Mesenchymal stem cell (in vitro differentiated cells and primary cell): ENCODE results near the gene VPREB1.
A peak's percentile ranks its signal among the peaks of the same experiment; 100 is the strongest.

ENCODE experiments used
- DNase-seq: peaks from one replicate; pipeline ENCODE4 v3.0.0-alpha.2; 2013
- H2AFZ ChIP-seq: one replicate; pipeline ENCODE4 v1.6.1; 2013; ENCODE audit warnings: low read depth, mild to moderate bottlenecking, control low read depth, inconsistent platforms, low read length, moderate library complexity
- H2AK5ac ChIP-seq: 2 replicates; pipeline ENCODE4 v1.6.1; 2013; ENCODE audit warnings: low read length, moderate library complexity, mild to moderate bottlenecking, inconsistent platforms; ENCODE audit not compliant: severe bottlenecking
- H2BK120ac ChIP-seq: one replicate; pipeline ENCODE4 v1.6.1; 2013; ENCODE audit warnings: low read depth, mild to moderate bottlenecking, inconsistent platforms, low read length, moderate library complexity
- H2BK12ac ChIP-seq, 2 experiments: one replicate each; pipeline ENCODE4 v1.6.1; 2013; ENCODE audit warnings: inconsistent platforms in 2 of 2, low read length in 2 of 2, mild to moderate bottlenecking in 2 of 2, moderate library complexity in 2 of 2, control low read depth in 1 of 2
- H2BK15ac ChIP-seq: one replicate; pipeline ENCODE4 v1.6.1; 2013; ENCODE audit warnings: mild to moderate bottlenecking, low read depth, inconsistent platforms; ENCODE audit not compliant: poor library complexity, severe bottlenecking
- H2BK5ac ChIP-seq: 2 replicates; pipeline ENCODE4 v1.6.1; 2013; ENCODE audit warnings: low read depth, mild to moderate bottlenecking, low read length, control low read depth, inconsistent platforms; ENCODE audit not compliant: poor library complexity, severe bottlenecking
- H3K14ac ChIP-seq, 2 experiments: one replicate each; pipeline ENCODE4 v1.6.1; 2013; ENCODE audit warnings: inconsistent platforms in 2 of 2, low read length in 2 of 2, control low read depth in 1 of 2, mild to moderate bottlenecking in 1 of 2, moderate library complexity in 1 of 2
- H3K18ac ChIP-seq, 2 experiments: one replicate each; pipeline ENCODE4 v1.6.1; 2013; ENCODE audit warnings: inconsistent platforms in 2 of 2, low read length in 2 of 2, control low read depth in 1 of 2, low read depth in 1 of 2, mild to moderate bottlenecking in 1 of 2
- H3K23ac ChIP-seq, 2 experiments: one replicate each; pipeline ENCODE4 v1.6.1; 2013; ENCODE audit warnings: inconsistent platforms in 2 of 2, low read length in 2 of 2, mild to moderate bottlenecking in 2 of 2, moderate library complexity in 2 of 2, control low read depth in 1 of 2
- H3K27ac ChIP-seq: 2 replicates; pipeline ENCODE4 v1.5.1; 2013; ENCODE audit warnings: mild to moderate bottlenecking, moderate library complexity, low read length, control low read depth, inconsistent platforms; ENCODE audit not compliant: poor library complexity, severe bottlenecking
- H3K27me3 ChIP-seq, 2 experiments: 2 replicates each; pipeline versions ENCODE4 v1.6.1 to v1.7.0; 2013; ENCODE audit warnings: low read length in 2 of 2, mild to moderate bottlenecking in 2 of 2, moderate library complexity in 2 of 2, control low read depth in 1 of 2, inconsistent platforms in 1 of 2; ENCODE audit not compliant: control insufficient read depth in 1 of 2, insufficient read depth in 1 of 2
- H3K36me3 ChIP-seq, 2 experiments: 2 replicates each; pipeline versions ENCODE4 v1.6.1 to v1.7.0; 2013; ENCODE audit warnings: low read length in 2 of 2, control low read depth in 1 of 2, inconsistent platforms in 1 of 2, low read depth in 1 of 2, mild to moderate bottlenecking in 1 of 2; ENCODE audit not compliant: insufficient read depth in 2 of 2, control insufficient read depth in 1 of 2
- H3K4ac ChIP-seq, 2 experiments: one replicate each; pipeline ENCODE4 v1.6.1; 2013; ENCODE audit warnings: inconsistent platforms in 2 of 2, low read length in 2 of 2, mild to moderate bottlenecking in 2 of 2, moderate library complexity in 2 of 2, control low read depth in 1 of 2, low read depth in 1 of 2
- H3K4me1 ChIP-seq: 2 replicates; pipeline ENCODE4 v1.6.1; 2013; ENCODE audit warnings: low read depth, low read length, control low read depth; ENCODE audit not compliant: control insufficient read depth, insufficient read depth
- H3K4me2 ChIP-seq: 2 replicates; pipeline ENCODE4 v1.6.1; 2013; ENCODE audit warnings: low read length, mild to moderate bottlenecking, inconsistent platforms; ENCODE audit not compliant: poor library complexity, severe bottlenecking
- H3K4me3 ChIP-seq, 2 experiments: 2 replicates each; pipeline versions ENCODE4 v1.5.1 to v1.7.0; 2013; ENCODE audit warnings: low read length in 2 of 2, mild to moderate bottlenecking in 2 of 2, control low read depth in 1 of 2, low read depth in 1 of 2; ENCODE audit not compliant: insufficient read depth in 1 of 2
- H3K79me1 ChIP-seq: replicated peaks from 2 replicates; pipeline ENCODE4 v1.6.1; 2013; ENCODE audit warnings: mild to moderate bottlenecking, control low read depth, low read length, inconsistent platforms; ENCODE audit not compliant: poor library complexity, severe bottlenecking
- H3K9ac ChIP-seq: 2 replicates; pipeline ENCODE4 v1.7.0; 2013; ENCODE audit warnings: mild to moderate bottlenecking, low read length, moderate library complexity
- H3K9me3 ChIP-seq: 2 replicates; pipeline ENCODE4 v1.7.0; 2013; ENCODE audit warnings: mild to moderate bottlenecking, low read length; ENCODE audit not compliant: control insufficient read depth
- H4K8ac ChIP-seq: one replicate; pipeline ENCODE4 v1.6.1; 2013; ENCODE audit warnings: inconsistent platforms, mild to moderate bottlenecking, low read length, moderate library complexity
- H4K91ac ChIP-seq: one replicate; pipeline ENCODE4 v1.6.1; 2013; ENCODE audit warnings: mild to moderate bottlenecking, low read length, inconsistent platforms
- WGBS: methylation state at CpG from one replicate; pipeline ENCODE4 v1.1.7; 2013; ENCODE audit warnings: mixed read lengths; 5-methylcytosine and 5-hydroxymethylcytosine counted together

Gene VPREB1

DNA sequence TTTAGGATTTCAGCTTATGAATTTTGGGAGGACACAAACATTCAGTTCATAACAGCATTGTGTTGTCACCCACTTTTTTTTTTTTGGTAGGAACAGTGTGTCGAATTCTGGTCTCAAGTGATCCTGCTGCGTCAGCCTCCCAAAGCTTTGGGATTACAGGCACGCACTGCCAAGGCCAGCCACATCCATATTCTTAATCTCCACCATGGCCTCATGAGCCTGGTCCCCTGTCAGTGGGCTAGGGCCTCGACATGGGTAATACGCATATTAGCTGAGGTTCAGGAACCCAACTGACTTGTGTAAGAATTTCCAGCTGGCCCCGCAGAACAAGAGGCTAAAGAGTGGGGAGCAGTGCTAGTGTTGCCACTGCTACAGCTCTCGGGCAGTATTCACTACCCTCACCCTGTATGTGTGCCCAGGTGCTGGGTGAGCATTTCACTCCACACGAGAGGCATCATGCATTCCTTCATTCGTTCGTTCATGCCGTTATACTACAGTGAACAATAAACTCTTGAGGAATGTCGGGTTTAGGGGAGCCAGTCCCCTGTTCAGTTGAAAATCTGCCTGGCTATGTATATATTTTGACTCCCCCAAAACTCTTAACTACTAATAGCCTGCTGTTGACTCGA lies 5.2 kb upstream of the VPREB1 start:
- Histone ChIP-seq H2BK120ac (no peak overlapping the region), H3K9me3 (no peaks in the 10 kb centered on the region), H3K4me1 (no peaks in the 10 kb centered on the region), H2BK15ac (no peak overlapping the region), H3K79me1 (no peaks in the 10 kb centered on the region), H2BK5ac (no peak overlapping the region), H3K27ac (no peak overlapping the region), H3K23ac (no peak overlapping the region), H4K91ac (no peak overlapping the region), H3K27me3 (peaks cover 43 to 61% of the 10 kb centered on the region in 2 experiments), H3K18ac (no peak overlapping the region), H3K4me2 (no peak overlapping the region), H3K36me3 (no peaks in the 10 kb centered on the region), H3K4ac (no peak overlapping the region), H2AFZ (no peak overlapping the region), H4K8ac (no peak overlapping the region), H2BK12ac (no peak overlapping the region), H3K4me3 (no peak overlapping the region), H3K9ac (no peak overlapping the region), H2AK5ac (no peak overlapping the region), H3K14ac (no peak overlapping the region)
- WGBS: 78% methylated on average over 12 of the region's 13 CpGs
- DNase-seq: no peak

DNA sequence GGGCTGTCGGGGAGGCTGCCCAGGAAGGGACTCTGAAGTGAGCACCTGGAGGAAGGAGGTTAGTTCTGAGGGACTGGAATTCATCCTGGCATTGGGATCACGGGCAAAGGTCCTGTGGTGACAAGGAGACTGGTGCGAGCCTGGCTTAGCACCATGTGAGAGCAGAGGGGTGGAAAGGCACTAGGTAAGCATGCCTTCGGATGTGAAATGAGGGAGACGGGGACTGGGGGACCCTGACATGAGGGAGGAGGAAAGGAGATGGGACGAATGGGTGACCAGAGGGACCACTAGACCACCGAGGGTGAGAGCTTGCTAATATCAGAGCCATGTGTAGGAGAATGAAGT lies 3.1 kb upstream of the VPREB1 start:
- no peak for DNase-seq
- Histone ChIP-seq H3K4me2 (no peak overlapping the region), H2BK15ac (no peak overlapping the region), H3K9ac (no peak overlapping the region), H3K18ac (no peak overlapping the region), H3K4me1 (no peaks in the 10 kb centered on the region), H2AK5ac (no peak overlapping the region), H2BK120ac (no peak overlapping the region), H4K8ac (no peak overlapping the region), H2BK12ac (no peak overlapping the region), H3K36me3 (no peaks in the 10 kb centered on the region), H2AFZ (no peak overlapping the region), H3K23ac (no peak overlapping the region), H3K27me3 (peaks cover 54 to 72% of the 10 kb centered on the region in 2 experiments), H3K9me3 (no peaks in the 10 kb centered on the region), H3K4ac (no peak overlapping the region), H4K91ac (peak overlapping the region; percentile 62), H3K27ac (no peak overlapping the region), H2BK5ac (no peak overlapping the region), H3K14ac (no peak overlapping the region), H3K79me1 (no peaks in the 10 kb centered on the region), H3K4me3 (no peak overlapping the region)
- 63% methylated on average over 6 of the region's 7 CpGs for WGBS

DNA sequence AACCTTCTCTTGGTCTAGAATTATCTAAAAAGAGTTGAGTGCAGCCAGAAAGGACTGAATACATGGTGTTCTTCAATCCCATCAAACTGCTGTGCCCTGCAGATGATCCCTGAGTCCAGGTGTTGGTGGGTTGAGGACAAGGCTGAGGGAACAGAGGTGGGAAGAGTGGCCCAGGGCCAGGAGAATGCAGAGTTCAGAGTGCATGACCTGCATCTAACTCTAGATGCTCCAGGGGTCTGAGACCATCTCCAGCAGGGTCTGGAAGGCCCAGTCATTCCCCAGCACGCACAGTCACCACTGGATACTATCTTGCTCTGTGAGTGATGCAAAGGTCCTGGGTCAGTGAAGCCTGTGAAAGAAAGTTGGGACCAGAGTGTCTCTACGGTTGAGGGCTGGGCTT lies 2.1 kb upstream of the VPREB1 start:
- Histone ChIP-seq H3K4me3 (no peak overlapping the region), H2BK5ac (no peak overlapping the region), H2BK120ac (no peak overlapping the region), H3K18ac (no peak overlapping the region), H3K79me1 (no peaks in the 10 kb centered on the region), H3K27ac (no peak overlapping the region), H3K4ac (no peak overlapping the region), H4K8ac (no peak overlapping the region), H3K9me3 (no peaks in the 10 kb centered on the region), H4K91ac (no peak overlapping the region), H3K23ac (no peak overlapping the region), H2AFZ (no peak overlapping the region), H2AK5ac (no peak overlapping the region), H2BK15ac (no peak overlapping the region), H3K14ac (no peak overlapping the region), H2BK12ac (no peak overlapping the region), H3K36me3 (no peaks in the 10 kb centered on the region), H3K4me2 (no peak overlapping the region), H3K9ac (no peak overlapping the region), H3K27me3 (peaks cover 59 to 75% of the 10 kb centered on the region in 2 experiments), H3K4me1 (peaks cover 2% of the 10 kb centered on the region)
- DNase-seq: no peak
- 25% methylated on average over 1 of the region's 2 CpGs for WGBS

DNA sequence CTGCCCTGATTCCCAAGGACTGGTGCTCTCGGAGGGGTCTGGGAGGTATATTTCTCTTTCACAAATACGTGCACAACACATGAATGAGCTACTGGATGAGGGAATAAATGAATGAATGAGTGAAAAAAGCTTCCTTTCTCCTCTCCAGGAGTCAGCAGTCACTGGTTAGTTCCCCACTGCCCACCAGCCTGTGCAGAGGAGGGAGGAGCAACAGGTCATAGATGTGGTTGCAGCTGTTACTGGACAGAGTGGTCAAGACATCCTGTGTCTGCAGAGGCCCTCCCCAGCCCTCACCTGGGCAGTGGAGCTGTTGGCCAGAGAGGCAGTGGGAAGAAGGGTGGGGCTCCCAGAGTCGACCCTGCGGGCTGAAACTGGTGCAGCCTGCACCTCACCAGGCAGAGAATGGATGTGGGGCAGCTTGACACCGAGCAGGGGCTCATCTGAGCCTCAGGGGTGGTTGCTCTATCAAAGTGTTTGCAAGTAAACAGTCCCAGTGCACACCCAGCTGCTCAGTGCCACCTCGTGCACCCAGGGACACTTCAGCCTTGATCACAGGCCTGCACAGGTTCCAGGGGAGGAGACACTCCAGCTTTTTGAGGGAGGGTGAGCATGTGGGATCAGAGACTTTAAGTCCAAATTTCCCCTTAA lies 1.4 kb upstream of the VPREB1 start:
- no peaks in the 10 kb centered on the region for H3K9me3 ChIP-seq
- no peak overlapping the region for H4K8ac ChIP-seq
- H3K27ac ChIP-seq: no peak overlapping the region
- H3K4ac ChIP-seq: no peak overlapping the region
- WGBS: 47% methylated on average over 4 of the region's 6 CpGs
- H3K18ac ChIP-seq: no peak overlapping the region
- no peak overlapping the region for H2BK12ac ChIP-seq
- H2AK5ac ChIP-seq: no peak overlapping the region
- peaks cover 61 to 73% of the 10 kb centered on the region in 2 experiments for H3K27me3 ChIP-seq
- no peaks in the 10 kb centered on the region for H3K79me1 ChIP-seq
- H3K36me3 ChIP-seq: no peaks in the 10 kb centered on the region
- no peak overlapping the region for H3K4me3 ChIP-seq
- DNase-seq: no peak
- no peak overlapping the region for H2BK120ac ChIP-seq
- peaks cover 2% of the 10 kb centered on the region for H3K4me1 ChIP-seq
- H3K23ac ChIP-seq: no peak overlapping the region
- H3K4me2 ChIP-seq: no peak overlapping the region
- no peak overlapping the region for H4K91ac ChIP-seq
- no peak overlapping the region for H2BK5ac ChIP-seq
- no peak overlapping the region for H3K9ac ChIP-seq
- no peak overlapping the region for H2AFZ ChIP-seq
- H2BK15ac ChIP-seq: no peak overlapping the region
- H3K14ac ChIP-seq: no peak overlapping the region
